ENCODE measurements around the gene SDF2. TPM values are rescaled to one million over a fixed set of nuclear protein-coding genes. Genes with fewer than 3 reads are reported as not detected.

Gene SDF2
- total RNA-seq, 1 donor from 2014 or later, result 54.3 TPM

DNA sequence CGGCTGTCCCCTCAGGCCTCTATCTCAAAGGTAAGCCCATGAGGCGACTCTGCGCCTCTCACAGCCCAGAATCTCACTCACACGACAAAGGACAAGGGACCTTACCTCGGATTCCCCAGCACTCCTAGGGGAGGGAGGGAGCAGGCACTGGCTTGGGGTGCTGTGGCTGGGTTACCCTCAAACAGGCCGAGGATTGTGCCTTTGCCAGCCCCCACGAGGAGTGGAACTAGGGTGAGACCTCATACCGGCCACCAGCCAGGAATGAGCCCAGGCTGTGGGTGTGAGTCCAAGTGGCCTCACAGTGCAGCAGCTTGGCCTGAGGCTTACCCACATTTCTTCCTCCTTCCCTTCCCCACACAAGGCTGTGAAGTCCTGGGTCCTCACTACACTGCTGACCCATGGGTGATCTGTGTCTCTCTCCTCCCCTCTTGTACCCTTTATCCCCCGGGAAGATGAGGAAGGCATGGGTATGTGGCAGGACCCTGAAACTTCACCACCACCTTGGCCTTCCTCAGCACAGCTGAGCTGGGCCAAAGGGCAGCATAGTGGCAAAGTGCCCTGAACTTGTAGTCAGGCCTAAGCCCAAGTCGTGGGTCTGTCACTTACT is 44.1 kb upstream of the SDF2 start:
- no peak for DNase-seq
- H3K36me3 Mint-ChIP-seq (ENCODE audit: unreplicated experiment), result peaks cover 10% of the 10 kb centered on the region
- peak overlapping the region; percentile 33 for H3K27ac Mint-ChIP-seq (ENCODE audit: unreplicated experiment)
- H3K4me3 Mint-ChIP-seq (ENCODE audit: unreplicated experiment), result no peak overlapping the region
- H3K4me1 Mint-ChIP-seq (ENCODE audit: low read depth, unreplicated experiment), result peaks cover 8% of the 10 kb centered on the region
- peaks cover 21% of the 10 kb centered on the region for H3K27me3 Mint-ChIP-seq (ENCODE audit: unreplicated experiment)
- peaks cover 12% of the 10 kb centered on the region for H3K9me3 Mint-ChIP-seq (ENCODE audit: unreplicated experiment)
- TF ChIP-seq, protein P1, sequence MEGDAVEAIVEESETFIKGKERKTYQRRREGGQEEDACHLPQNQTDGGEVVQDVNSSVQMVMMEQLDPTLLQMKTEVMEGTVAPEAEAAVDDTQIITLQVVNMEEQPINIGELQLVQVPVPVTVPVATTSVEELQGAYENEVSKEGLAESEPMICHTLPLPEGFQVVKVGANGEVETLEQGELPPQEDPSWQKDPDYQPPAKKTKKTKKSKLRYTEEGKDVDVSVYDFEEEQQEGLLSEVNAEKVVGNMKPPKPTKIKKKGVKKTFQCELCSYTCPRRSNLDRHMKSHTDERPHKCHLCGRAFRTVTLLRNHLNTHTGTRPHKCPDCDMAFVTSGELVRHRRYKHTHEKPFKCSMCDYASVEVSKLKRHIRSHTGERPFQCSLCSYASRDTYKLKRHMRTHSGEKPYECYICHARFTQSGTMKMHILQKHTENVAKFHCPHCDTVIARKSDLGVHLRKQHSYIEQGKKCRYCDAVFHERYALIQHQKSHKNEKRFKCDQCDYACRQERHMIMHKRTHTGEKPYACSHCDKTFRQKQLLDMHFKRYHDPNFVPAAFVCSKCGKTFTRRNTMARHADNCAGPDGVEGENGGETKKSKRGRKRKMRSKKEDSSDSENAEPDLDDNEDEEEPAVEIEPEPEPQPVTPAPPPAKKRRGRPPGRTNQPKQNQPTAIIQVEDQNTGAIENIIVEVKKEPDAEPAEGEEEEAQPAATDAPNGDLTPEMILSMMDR (IDR thresholded peaks at IDR 0.05; ENCODE audit: partially characterized antibody, unreplicated experiment), result no peak

DNA sequence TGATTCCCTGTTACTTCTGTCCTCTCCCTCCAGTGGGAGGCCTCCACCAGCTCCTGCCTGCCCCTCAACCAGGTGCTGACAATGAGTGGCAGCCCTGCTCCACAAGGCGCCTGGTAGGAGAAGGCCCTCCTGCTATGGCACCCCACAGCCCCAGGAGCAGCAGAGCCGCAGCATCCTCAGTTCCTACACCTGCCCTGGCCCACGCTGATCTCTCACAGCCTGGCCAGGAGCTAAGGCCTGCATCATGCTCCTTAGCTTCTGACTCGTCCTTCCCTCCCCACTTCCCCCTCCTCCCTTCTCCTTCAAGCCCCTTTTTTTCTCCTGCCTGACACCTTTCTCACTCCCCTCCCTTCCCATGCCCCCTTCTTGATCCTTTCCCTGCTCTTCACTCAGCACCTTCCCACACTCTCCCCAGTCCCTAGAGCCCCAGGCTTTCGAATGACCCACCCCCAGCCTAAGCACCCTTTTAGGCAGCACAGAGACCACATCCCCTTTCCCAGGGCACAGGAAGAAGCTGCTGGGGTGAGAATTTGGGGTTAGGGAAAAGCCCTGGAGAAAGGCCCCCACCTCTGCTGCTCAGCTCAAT is 43.5 kb upstream of the SDF2 start:
- Mint-ChIP-seq H3K27ac (ENCODE audit: unreplicated experiment) (no peak overlapping the region), H3K36me3 (ENCODE audit: unreplicated experiment) (peaks cover 10% of the 10 kb centered on the region), H3K27me3 (ENCODE audit: unreplicated experiment) (peaks cover 19% of the 10 kb centered on the region), H3K4me3 (ENCODE audit: unreplicated experiment) (no peak overlapping the region), H3K4me1 (ENCODE audit: low read depth, unreplicated experiment) (peaks cover 8% of the 10 kb centered on the region), H3K9me3 (ENCODE audit: unreplicated experiment) (peaks cover 10% of the 10 kb centered on the region)
- DNase-seq, result no peak
- TF ChIP-seq, protein P1 (IDR thresholded peaks at IDR 0.05; ENCODE audit: partially characterized antibody, unreplicated experiment), result no peak

DNA sequence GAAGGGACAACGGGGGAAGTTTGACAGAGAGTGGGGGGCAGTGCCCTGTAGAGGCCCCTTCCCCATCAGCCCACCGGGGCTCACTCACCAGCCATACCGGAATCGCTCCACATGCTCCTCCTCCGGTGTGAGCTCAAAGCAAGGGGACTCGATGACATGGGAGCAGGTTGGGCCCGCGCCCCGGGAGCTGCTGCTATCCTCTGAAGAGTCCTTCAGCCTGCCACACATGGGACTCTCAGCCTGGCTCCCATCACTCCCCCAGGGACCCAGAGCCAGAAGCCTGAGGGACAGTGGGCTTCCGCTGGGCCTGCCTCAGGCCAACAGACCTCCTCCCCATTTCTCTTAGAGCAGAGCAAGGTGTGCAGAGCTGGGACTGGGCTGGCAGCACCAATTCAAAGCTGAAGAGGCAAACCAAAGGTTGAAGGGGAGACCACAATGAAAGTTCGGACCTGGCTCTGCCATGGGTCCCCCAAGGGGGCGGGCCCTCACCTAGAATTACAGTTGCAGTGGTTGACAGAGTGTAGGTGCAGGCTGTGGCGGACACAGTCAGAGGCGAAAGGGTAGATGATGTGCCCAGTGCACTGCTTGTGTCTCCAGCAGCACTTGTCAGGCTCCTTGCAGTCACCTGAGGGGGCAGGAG is 42.6 kb upstream of the SDF2 start:
- TF ChIP-seq, protein P1 (IDR thresholded peaks at IDR 0.05; ENCODE audit: partially characterized antibody, unreplicated experiment), result no peak
- H3K4me1 Mint-ChIP-seq (ENCODE audit: low read depth, unreplicated experiment), result peaks cover 8% of the 10 kb centered on the region
- H3K36me3 Mint-ChIP-seq (ENCODE audit: unreplicated experiment), result peaks cover 10% of the 10 kb centered on the region
- H3K4me3 Mint-ChIP-seq (ENCODE audit: unreplicated experiment), result no peak overlapping the region
- peaks cover 10% of the 10 kb centered on the region for H3K9me3 Mint-ChIP-seq (ENCODE audit: unreplicated experiment)
- H3K27me3 Mint-ChIP-seq (ENCODE audit: unreplicated experiment), result peaks cover 17% of the 10 kb centered on the region
- peak overlapping the region; percentile 72 for H3K27ac Mint-ChIP-seq (ENCODE audit: unreplicated experiment)
- DNase-seq, result no peak

DNA sequence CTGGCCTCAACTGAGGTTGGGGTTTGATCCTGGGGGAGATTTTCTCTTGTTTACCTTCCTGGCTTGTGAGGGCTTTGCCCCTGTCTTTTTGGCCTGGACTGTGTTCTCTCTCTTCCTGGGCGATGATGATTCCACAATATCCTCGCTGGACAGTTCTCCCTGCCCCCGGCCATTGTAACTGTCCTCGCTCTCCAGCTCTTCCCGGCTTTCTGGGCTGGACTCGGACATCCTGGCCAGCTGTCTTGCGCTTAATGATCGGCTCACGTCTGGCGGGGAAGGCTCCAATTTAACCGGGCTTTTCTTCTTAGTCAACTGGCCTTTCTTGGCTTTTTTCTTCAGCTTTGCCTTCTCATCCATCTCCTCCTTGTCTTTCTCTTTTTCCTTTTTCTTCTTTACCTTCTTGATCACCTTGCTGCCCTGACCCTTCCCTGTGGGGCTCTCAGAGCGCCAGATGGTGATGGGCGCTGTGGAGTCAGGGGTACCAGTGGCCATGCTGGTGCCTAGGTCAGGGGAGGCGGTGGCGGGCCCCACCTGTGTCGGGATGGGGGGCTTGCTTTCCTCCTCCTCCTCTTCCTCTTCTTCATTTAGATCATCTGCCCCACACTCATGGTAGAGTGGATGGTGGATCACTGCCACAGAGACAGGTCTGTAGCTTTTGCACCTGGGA is 42.0 kb upstream of the SDF2 start:
- DNase-seq, result no peak
- H3K9me3 Mint-ChIP-seq (ENCODE audit: unreplicated experiment), result peaks cover 10% of the 10 kb centered on the region
- peaks cover 17% of the 10 kb centered on the region for H3K27me3 Mint-ChIP-seq (ENCODE audit: unreplicated experiment)
- peaks cover 8% of the 10 kb centered on the region for H3K4me1 Mint-ChIP-seq (ENCODE audit: low read depth, unreplicated experiment)
- no peak overlapping the region for H3K4me3 Mint-ChIP-seq (ENCODE audit: unreplicated experiment)
- H3K36me3 Mint-ChIP-seq (ENCODE audit: unreplicated experiment), result peaks cover 10% of the 10 kb centered on the region
- peak overlapping the region; percentile 72 for H3K27ac Mint-ChIP-seq (ENCODE audit: unreplicated experiment)
- TF ChIP-seq, protein P1 (IDR thresholded peaks at IDR 0.05; ENCODE audit: partially characterized antibody, unreplicated experiment), result no peak
